Astrocyte of the cerebellum (primary cell): ENCODE measurements around the gene RASA3.

Experiments
- DNase-seq: peaks from one replicate; pipeline ENCODE4 v3.0.0-alpha.2; 2011; ENCODE audit warnings: low read depth
- H3K4me3 ChIP-seq: 2 replicates; pipeline ENCODE4 v1.5.1; 2011; ENCODE audit warnings: mild to moderate bottlenecking, low read depth, low read length, moderate library complexity
- CTCF ChIP-seq: IDR thresholded peaks from 2 replicates; pipeline ENCODE4 v1.5.1; 2012; ENCODE audit warnings: low read length, low read depth, moderate library complexity, mild to moderate bottlenecking; ENCODE audit errors: missing control alignments
- in situ Hi-C: cut with HindIII; loops from 2 replicates; pipeline ENCODE4 v1.10.0; 2017; ENCODE audit warnings: low sequenced_read_pairs

RASA3 gene

DNA sequence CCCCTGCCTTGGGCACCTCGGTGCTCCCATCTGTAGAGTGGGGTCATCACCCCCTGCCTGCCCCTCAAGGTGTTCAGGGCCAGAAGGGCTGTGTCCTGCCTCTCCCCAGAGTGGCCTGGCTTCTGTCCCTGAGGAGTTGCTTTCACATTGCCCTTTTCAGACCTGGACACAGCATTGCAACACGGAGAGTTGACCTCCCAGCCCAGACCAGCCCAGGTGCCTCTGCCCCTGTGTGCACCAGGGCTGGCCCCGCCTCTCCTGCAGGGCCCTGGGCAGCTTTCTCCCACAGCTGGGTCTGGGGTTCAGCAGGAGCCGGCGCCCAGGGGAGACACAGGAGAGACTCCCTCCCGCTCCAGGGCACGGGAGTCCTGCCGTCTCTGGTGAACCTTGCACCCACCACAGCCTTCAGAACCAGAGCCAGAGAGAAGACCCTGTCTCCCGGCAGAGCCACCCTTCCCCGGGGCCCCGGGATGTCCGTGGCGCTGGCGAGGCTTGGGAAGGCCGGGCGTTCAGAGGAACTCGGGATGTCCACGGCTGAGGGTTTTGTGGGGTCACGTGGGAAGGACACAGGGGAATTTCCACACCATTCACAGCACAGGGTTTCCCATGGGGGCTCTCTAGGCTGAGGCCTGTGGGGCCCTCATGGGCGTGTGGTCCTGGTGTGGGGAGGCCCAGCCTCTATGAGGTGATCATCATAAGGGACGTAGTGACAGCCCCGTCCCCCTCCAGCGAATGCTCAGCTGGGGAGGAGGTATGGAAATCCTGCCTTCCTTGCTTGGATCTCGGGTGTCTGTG is 181.8 kb downstream of the RASA3 start:
- no peak for DNase-seq
- TF ChIP-seq CTCF = no peak
- H3K4me3 ChIP-seq = no peak overlapping the region
- in situ Hi-C loops = no loop called here

- no peak overlapping the region for H3K4me3 ChIP-seq
- TF ChIP-seq CTCF = no peak
- in situ Hi-C loops = no loop called here
- no peak for DNase-seq
These were observed 182.9 kb downstream of the RASA3 start for GRCh38 chr13:113949546-113949945.

GRCh38 chr13:113948034-113948742 is 184.2 kb downstream of the RASA3 start:
- no peak for DNase-seq
- no peak overlapping the region for H3K4me3 ChIP-seq
- no peak for TF ChIP-seq CTCF
- in situ Hi-C loops = no loop called here

DNA sequence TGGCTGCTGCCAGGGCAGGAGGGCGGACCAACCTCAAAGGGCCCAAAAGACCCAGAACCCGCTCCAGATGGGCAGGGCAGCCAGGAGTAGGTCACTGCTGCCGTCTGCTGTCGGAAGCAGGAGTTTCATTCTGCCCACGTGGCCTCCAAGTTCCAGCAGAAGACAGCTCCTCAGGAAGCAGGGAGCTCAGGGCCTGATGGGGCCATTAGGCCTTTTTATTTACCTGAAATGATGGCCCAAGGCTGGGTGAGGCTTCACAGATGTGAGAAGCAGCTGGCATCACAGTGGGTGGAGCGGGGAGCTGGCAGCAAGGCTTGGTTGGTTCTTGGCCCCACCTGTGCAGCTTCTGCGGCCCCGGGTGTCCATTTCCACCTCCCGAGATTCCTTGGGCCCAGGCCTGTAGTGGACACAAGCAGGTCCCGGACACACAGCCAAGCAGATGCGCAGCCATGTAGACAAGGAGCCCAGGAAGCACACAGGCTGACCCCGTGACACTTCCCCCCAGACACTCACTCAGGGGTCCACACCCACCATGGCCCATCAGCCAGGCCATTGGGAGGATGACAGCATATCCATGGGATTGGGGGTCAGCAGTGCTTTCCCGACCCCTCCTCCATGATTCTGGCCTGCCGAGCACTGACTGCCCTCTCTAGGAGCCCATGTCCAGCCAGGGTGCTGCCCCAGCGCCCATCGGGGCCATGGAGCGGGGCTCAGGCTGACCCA is 185.0 kb downstream of the RASA3 start:
- DNase-seq = no peak
- in situ Hi-C loops = no loop called here
- H3K4me3 ChIP-seq = no peak overlapping the region
- peak; percentile 52 for TF ChIP-seq CTCF

DNA sequence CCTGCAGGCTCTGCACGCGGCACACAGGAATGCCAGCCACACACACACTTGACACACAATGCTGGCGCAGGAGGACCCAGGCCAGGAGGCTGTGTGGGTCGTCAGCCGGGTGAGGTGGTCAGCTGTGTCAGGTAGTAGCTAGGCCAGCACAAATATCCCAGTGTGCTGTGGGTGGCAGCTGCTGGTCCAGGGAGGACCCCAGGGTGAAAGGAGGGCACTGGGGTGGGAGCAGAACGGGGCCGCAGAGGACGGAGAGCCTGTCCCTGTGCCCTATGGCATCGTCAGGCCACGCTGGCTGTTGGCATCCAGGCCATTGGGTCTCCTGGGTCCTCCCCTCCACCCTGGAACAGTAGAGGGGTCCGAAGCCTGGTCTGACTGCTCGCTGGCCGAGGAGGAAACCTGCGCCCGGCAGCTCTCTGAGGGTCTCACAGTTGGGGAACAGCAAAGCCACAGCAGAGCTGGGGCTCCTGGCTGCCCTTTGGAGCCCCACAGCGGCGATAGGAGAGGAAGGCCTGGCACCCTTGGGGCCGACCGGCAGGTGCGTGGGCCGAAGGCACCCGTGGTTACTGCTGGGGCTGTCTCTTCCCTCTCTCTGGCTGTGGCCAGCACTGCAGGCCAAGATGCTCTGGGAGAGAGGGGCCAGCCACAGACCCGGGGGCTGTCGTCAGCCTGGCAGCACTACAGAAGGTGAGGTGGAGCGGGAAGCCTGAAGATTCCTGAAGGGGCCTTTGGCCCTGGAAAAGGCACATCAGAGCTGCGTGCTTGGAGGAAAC is 185.8 kb downstream of the RASA3 start:
- in situ Hi-C loops = no loop called here
- DNase-seq = no peak
- no peak overlapping the region for H3K4me3 ChIP-seq

More for the DNA sequence above, 185.8 kb downstream of the RASA3 start:
- TF ChIP-seq CTCF = no peak
